DMS153 (cell line): ENCODE results near the gene NOP9.

Experiments used
- DNase-seq: peaks from one replicate; lab custom pipeline; 2025; lab: John Stamatoyannopoulos, UW

The NOP9 gene

GRCh38 chr14:24263848-24264247 lies 35.8 kb upstream of the NOP9 start:
- no peak for DNase-seq

DNA sequence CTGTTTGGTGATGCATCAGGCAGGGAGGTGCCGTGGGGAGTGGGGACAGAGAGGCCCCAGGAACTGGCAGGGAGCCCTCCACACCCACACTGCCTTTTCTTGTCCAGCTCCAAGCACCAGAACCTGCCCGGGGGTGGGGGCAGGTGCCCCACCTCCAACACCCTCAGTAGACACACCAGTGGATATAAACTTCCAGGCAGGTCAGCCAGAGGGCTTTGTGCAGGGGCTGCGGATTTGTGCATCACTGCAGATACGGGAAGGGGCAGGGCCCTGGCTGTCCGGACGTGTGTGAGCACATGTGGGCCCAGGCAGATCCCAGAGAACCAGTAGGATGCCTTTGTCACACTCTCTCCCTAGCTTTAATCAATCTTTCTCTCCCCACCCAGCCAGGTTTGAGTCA lies 35.4 kb upstream of the NOP9 start:
- DNase-seq: no peak

- no peak for DNase-seq
Observed at GRCh38 chr14:24266344-24267244, 33.1 kb upstream of the NOP9 start.

GRCh38 chr14:24267516-24267915 lies 32.1 kb upstream of the NOP9 start:
- no peak for DNase-seq

GRCh38 chr14:24268225-24268624 lies 31.4 kb upstream of the NOP9 start:
- DNase-seq: no peak

DNA sequence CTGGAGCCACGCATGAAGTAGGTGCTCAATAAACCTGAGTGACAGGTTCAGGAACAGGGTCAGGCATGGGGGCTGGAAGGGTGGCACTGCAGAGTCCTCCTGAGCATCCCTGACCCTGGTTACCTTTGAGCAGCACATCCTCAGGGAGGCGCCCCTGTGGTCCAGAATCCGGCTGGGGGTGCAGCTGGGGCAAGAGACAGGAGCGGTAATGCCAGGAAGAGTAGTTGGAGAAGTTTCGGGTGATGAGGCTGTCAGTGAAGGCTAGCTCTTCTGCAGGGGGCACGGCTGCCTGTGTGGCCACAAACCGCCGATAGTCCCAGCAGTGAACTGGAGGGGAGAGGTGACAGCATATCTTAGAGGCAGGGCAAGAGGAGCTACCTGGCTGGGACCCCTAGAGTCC lies 30.3 kb upstream of the NOP9 start:
- DNase-seq: no peak

DNA sequence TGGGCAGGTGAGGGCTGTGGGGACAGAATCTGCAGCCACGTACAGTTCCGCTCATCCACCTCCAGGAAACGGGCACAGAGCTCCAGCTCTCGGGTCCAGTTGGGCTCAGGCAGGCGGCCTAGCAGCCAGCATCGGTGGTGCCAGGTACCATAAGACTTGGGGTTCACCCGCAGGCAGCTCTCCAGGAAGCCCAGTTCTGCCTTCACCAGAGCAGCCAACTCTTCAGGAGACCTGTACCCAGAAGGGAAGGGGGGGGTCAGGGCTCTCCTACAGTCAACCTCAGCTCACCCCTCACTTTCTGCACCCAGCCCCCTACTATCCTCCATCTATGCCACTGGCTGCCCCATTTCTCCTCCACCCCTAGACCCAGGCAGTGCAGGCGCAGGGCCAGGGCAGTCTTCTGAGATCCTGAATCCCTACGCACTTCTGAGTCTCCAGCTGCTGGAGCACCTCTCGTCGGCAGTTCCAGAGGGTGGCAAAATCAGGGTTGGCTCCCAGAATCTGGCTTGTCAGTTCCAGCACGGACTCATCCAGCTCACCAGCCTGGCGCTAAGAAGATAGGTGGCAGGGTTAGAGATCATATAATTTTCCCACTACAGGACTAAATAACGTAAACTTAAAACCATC lies 29.6 kb upstream of the NOP9 start:
- no peak for DNase-seq

DNA sequence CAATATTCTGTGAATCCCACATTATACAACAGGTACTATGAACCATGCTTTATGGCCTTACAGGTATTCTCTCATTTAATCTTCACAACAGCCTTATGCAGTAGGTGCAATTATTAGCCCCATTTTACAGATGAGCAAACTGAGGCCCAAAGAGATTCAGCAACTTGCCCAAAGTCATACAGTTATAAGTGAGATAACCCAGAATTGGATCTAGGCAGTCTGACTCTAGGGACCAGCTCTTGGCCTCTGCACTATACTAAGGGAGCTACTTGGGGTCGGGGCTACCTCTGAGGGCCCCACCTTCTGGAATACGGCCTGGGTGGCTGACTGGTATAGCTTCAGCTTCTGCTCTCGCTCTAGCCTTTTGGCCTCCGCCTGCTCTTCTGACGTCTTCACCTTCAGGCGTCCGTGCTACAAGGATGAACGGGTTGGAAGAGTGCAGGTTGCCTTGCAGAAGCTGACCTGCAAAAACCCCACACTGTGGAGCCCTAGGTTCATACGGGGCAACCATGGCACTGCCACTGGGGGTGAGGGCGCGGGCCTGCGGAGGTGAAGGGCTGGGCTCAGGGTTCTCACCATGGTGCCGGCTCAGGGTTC lies 29.0 kb upstream of the NOP9 start:
- peak; percentile 57 for DNase-seq

- DNase-seq: peak; percentile 91
Observed at GRCh38 chr14:24271134-24271833, 28.4 kb upstream of the NOP9 start, which contains the start of gene RABGGTA. RABGGTA (minus strand) TSS chr14:24271597; CDS start chr14:24271115, 482 bp downstream.

DNA sequence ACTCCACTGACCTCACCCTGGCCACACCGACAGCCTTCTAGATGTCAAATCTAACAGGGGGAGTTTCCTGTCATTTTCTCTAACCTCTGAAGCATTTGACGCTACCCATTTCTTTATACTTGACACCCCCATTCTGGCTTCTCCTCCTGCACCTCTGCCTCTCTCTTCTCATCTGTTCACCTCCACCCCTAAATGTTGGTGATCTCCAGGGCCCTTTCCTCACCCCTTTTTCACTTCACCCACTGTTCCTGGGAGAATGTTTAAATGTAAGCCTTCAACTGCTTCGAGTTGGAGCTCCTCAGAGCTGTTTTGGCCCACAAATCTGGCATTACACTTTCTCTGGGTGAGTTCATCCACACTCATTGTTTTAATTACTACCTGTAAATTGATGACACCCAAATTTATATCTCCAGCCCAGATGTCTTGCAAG lies 27.8 kb upstream of the NOP9 start:
- no peak for DNase-seq

DNA sequence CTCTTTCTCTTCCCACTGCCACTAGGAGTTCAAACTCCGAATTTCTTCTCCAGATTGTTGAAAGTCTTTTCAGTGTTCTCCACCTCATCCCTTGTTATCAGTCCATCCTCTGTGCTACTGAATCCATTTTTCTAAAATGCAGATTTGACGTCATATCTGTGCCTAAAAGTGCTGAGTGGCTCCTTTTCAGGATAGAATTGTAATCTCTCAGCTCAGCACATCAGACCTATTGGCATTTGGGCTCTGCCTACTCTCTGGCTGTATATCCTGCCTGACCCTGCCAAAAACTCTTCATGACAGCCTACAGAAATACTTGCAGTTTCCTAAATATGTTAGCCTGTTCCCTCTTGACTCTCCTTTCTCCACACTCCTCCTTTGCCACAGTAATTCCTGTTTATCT lies 27.2 kb upstream of the NOP9 start:
- DNase-seq: no peak

DNA sequence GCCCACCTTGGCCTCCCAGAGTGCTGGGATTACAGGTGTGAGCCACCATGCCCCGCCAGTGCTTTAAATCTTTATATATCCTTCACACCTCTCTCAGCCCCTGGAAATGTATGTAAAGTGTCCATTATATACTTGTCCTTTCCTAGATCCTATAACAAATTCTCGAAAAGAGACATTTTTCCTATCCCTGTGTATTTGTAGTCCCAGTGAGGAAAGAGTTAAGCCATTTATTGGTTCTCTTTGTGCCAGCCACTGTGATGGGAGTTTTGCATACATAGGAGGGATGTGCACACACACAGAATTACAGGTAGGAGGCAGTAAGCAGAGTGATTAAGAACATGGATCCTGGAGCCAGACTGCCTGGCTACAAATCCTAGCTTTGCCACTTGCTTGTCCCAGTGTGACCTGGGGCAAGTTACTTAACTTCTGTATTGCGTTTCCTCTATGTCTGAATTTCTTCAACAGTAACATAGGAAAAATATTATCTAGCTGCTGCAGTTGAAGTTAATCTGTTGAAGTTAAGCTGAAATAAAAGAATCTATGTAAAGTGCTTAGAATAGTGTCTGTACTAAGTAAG lies 26.1 kb upstream of the NOP9 start:
- no peak for DNase-seq

DNA sequence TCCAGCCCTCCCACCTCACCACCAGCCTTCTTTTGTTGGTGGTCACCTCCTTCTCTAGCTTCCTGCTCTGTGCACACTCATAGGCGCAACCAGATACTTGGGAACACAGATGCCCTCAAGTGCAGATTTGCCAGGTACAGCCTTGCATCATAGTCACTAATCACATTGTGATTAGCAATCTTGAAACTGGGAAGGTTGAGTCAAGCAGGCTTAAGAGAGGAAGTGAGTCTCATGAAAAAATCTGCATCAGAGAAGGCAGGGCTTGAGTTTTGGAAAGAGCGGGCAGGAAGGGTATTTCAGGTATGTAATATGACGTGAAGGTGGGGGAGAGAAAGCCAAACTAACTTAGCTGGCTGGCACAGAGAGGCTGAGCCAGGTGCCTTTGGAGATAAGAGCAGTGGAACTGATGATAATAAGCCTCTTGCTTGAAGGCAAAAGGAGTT lies 25.5 kb upstream of the NOP9 start:
- DNase-seq: no peak

DNA sequence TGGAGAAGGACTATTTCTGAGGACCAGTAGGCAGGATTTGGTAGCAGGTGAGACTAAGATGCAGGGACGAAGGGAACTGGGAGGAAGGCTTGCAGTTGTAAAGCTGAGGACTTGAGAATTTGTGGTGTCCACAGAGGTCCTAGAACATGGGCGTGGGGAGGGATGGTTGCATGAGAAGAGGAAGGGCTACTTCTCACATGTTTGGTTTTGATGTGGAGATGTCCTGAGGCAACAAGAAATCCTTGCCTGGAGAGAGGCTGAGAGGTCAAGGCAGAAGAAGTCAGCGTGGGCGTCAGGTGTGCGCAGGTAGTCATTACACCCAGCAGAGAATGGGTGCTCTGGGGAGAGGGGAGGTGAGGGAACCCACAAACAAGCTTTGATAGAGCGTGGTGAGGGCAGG lies 22.6 kb upstream of the NOP9 start:
- no peak for DNase-seq

DNA sequence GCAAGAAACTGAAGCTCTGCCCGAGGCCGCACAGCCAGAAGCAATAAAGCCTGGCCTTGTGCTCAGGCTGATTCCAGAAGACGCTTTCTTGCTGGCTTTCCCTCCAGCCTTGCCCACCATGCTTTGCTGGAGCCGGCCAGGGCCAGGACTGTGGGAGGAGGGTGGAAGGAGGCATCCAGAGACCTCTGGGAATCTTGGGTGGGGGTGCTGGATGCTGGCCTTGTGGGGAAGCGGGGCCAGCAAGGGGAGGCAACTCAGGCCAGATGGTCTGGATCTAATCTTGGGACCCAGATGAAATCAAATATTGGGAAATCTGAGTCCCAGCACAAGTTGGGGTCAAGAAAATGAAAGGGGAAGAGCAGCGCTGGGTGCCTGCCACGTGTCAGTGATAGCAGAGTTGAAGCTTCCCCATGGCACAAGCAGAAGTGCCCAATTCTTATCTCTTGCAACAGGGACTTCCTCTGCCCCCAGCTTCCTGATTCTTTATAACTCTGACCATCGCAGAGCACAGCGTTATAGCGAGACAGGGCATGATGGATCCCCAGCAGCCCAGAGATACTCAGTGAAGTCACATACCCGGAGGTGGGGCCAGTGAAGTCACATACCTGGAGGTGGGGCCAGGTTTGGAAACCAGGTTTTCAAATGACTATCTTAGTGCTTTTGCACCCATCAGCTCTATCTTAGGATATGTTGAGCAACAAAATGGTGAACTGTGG lies 21.9 kb upstream of the NOP9 start:
- DNase-seq: no peak

DNA sequence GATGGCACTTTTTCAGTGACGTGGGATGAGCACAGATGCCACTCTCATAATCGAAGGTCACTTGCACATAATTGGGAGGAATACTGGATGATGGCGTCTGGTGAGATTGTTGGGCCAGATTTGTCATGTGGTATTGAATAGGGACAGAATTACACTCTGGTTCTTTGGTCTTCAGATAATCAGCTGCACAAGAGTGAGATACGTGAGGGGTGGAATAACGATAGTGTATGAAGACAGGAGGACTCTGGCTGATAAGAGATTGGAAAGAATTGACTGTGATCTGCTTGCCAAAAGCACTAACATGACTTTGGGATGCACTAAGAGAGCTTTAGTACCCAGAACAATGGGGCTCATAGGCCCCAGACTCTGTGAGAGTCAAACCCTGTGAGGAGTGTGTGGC lies 21.2 kb upstream of the NOP9 start:
- DNase-seq: no peak

DNA sequence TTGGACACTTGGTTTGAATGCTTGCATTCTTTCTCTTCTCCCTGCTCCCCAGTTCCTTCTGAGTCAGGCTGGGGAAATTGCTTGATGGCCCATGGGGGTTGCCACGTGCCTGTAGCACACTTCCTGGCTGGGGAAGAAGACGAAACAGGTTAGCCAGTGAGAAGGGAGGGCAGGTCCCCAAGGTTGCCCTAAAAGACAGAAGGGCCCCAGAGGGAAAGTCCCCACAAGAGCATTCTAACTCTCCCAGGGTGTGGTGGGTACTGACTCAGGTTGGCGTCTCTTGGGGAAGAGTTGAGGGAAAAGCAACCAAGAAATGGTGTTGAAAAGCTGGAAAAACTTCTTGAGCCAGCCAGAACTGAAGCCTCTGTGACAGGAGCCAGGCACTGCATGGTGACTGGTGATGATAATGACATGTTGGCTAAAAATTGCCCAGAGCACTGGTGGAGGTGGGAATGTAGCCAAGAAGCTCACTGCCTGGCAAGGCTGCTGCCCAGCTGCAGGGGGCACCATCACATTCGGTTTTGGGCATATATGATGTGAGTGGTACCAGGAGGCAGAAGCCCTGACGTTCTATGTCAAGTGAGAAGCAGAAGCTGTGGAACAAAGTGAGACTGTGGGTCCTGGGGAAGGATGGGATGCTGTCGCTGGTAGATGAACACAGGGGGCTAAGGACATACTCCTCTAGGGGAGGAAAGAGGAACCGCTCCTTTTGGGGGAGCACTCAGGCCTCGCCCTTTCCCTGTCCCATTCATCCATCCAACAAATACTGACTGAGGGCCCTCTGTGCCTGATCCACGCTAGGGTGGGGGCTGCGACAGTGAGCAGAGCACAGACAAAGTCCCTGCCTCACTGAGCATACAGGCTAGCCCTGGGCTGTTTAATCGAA lies 20.1 kb upstream of the NOP9 start:
- DNase-seq: no peak

GRCh38 chr14:24280797-24281460 lies 18.7 kb upstream of the NOP9 start:
- DNase-seq: no peak

GRCh38 chr14:24281636-24282035 lies 18.0 kb upstream of the NOP9 start:
- DNase-seq: no peak

- no peak for DNase-seq
Observed at GRCh38 chr14:24282736-24283135, 16.9 kb upstream of the NOP9 start.
